ENCODE results near the gene BLOC1S5.

BLOC1S5 gene

DNA sequence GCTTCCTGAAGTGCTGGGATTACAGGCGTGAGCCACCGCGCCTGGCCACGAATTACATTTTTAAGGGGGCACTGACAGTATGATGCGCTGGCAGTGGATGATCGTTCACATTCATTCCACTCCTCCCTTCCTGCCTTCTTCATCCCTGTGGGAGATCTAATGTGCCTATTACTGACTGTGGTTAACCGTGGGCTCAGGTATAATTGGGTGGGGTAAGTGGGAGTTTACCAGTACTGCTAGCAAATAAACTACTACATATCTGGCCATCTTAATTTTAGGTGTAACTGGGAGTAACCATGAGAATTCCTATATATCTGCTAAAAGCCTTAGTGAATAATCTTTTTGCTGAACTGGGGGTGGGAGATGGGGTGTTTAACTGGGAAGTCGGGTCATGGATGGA is 6.5 kb upstream of the BLOC1S5 start:
- H3K27ac ChIP-seq, result no peak overlapping the region
- TF ChIP-seq, protein P1, sequence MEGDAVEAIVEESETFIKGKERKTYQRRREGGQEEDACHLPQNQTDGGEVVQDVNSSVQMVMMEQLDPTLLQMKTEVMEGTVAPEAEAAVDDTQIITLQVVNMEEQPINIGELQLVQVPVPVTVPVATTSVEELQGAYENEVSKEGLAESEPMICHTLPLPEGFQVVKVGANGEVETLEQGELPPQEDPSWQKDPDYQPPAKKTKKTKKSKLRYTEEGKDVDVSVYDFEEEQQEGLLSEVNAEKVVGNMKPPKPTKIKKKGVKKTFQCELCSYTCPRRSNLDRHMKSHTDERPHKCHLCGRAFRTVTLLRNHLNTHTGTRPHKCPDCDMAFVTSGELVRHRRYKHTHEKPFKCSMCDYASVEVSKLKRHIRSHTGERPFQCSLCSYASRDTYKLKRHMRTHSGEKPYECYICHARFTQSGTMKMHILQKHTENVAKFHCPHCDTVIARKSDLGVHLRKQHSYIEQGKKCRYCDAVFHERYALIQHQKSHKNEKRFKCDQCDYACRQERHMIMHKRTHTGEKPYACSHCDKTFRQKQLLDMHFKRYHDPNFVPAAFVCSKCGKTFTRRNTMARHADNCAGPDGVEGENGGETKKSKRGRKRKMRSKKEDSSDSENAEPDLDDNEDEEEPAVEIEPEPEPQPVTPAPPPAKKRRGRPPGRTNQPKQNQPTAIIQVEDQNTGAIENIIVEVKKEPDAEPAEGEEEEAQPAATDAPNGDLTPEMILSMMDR (conservative IDR thresholded peaks at IDR 0.05), result no peak

DNA sequence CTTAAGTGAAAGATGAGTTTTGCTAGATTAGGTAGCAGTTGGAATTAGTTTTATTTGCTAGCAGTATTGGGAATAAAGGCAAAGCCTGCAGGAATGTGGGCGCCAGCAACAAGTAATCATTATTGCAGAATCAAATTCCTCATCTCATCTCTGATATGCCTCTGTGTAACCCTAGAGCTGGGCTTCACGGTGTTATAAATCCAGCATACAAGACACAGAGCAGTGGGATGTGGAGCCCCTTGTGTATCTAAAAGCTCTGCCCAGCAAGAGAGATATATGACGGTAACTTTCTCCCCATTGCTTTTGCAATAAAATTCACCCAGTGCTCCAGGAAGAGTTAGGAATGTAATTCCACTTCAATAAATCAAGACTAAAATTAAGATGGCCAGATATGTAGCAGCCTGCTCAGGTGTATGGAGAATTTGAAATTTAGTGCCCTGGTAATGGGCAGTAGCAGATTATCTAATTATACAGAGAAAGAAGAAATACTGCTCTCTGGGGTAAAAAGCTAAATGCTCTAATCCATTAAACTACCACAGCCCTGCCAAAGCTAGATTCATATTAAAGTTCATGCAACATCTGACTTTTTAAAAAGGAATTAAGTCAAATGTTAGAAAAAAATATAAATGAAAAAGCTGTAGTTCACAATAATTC is 5.6 kb upstream of the BLOC1S5 start:
- H3K27ac ChIP-seq, result no peak overlapping the region
- TF ChIP-seq, protein P1 (conservative IDR thresholded peaks at IDR 0.05), result no peak

DNA sequence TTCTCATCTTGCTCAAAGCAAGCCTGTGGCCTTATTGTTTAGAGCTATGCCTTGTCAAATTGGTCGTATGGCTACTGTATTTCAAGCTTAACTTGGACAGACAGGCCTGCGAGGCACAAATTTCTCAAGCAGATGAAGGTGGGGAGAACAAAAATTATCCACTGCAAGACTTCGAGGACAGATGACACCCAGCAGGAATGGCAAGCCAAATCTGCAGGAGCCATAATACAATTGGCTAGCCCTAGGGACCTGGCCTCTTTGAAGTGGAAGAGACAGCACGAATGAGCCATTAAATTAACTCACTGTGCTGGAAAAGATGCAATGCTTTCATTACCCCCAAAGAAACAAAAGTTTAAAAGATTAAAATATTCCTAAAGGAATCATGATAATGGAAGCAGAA is 5.0 kb upstream of the BLOC1S5 start:
- TF ChIP-seq, protein P1 (conservative IDR thresholded peaks at IDR 0.05), result no peak
- no peak overlapping the region for H3K27ac ChIP-seq

DNA sequence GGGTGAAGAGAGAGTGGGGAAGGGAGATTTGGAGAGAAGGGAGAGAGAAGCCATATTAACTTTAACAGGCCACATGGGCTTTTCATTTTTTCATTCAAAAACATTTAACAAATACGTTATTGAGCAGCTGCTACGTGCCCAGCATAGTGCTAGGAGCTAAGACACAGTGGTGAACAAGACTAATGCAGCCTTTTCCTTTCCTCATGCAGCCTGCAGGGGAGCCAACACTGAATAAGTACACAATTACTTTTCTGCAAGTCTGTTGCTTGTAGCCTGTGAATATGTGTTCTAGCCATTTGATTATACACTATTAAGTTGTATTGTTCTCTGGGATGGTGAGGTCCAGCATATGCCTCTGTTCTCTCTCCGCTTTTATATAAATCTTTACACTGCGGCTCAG is 1.9 kb upstream of the BLOC1S5 start:
- H3K27ac ChIP-seq, result no peak overlapping the region
- TF ChIP-seq, protein P1 (conservative IDR thresholded peaks at IDR 0.05), result no peak

DNA sequence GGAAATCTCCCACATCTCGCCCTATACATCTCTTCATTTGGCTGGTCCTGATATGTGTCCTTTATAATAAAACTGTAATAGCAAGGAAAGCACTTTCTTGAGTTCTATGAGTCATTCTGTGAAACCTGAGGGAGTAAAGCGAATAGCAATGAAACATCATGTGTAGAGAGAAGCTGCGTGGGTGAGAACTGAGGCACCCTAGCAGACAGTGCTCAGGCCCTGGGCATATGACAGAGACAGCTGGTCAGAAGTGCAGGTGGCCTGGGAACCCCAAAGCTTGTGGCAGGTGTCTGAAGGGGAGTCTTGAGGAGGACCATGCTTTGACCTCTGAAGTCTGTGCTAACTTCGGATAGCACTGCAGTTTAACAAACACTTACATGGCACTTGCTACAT is 1.3 kb upstream of the BLOC1S5 start:
- H3K27ac ChIP-seq, result no peak overlapping the region
- TF ChIP-seq, protein P1 (conservative IDR thresholded peaks at IDR 0.05), result no peak

DNA sequence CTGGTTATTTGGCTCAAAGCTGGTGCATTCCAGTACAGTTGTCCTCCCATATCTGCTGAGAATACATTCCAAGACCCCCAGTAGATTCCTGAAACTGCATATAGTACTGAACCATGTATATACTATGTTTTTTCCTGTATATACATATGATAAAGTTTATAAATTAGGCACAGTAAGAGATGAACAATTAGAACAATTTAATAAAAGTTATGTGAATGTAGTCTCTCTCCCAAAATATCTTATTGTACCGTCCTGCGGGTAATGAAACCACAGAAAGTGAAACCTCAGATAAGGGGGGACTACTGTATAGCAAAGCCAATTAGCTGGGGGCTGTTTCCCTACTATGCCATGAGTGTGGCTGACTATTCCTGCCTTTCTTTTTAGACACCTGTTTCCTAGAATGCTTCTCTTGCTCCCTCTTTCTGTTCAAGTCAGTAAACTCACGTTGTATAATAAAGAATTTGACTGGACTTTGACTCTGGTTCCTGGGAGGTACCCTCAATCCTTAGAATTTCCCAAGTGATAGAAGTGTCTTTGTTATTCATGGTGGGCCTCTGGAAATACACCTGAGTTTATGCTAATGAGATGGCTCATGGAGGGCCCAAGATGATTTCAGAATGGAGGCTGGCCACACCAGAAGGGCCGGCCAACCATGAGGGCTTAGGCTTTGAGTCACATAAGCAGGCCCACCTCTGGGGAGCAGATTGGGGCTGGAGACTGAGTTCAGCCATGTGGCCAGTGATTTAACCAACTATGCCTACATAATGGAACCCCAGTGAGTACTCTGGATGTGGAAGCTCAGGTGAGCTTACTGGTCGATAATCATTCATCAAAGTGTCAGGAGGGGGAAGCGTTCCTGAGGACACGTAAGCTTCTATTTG is 689 bp upstream of the BLOC1S5 start:
- TF ChIP-seq, protein P1 (conservative IDR thresholded peaks at IDR 0.05), result no peak
- peak overlapping the region; percentile 45 for H3K27ac ChIP-seq

DNA sequence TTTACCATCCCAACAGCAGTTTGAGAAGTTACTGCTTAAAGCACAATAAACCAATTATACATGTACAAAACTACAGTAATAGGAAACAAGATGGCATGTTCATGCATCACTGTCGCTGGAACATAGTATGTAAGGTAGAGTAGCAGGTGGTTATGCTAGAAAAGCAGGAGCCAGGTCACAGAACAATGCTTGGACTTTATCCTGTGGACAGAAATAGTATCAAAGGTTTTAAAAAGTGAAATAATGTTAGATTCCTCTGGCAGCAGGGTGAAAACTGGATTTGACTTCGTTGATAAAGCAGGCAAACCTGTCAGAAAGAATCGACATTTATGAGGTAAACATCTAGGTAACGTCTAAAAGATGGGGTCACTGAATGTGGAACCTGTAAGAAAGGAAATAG is 2.5 kb downstream of the BLOC1S5 start:
- no peak overlapping the region for H3K27ac ChIP-seq
- TF ChIP-seq, protein P1 (conservative IDR thresholded peaks at IDR 0.05), result no peak
